ENCODE data around the gene CLK3. TPM values are rescaled to one million over a fixed set of nuclear protein-coding genes. Genes with fewer than 3 reads are reported as not detected.

CLK3 gene
- total and polyA plus RNA-seq, 2 of the 8 experiments (the other 6 are each of a cell fraction or from before 2014, with no cell fraction given), result 43.5 to 67.3 TPM

- TF ChIP-seq KDM4A (IDR thresholded peaks at IDR 0.05; ENCODE audit: low read depth, low read length, severe bottlenecking) (no peak), MAX (IDR thresholded peaks at IDR 0.05) (no peak), BACH1 (IDR thresholded peaks at IDR 0.05; ENCODE audit: low read length) (peak; percentile 96), NANOG (IDR thresholded peaks at IDR 0.05; ENCODE audit: insufficient read depth, low read depth, low read length, poor library complexity, severe bottlenecking) (no peak)
These were observed 27.4 kb downstream of the CLK3 start (continued) for GRCh38 chr15:74642734-74643664.

All from H1 (cell line).